Endothelial cell of umbilical vein (primary cell): ENCODE measurements around the gene NGEF. TPM values are rescaled to one million over a fixed set of nuclear protein-coding genes. Genes with fewer than 3 reads are reported as not detected.

Source experiments
- BruUV-seq: library from RNA; stranded (reverse); fragments of 400-500 nt; replicated peaks from 2 replicates; lab custom pipeline; 2021; lab: Mats Ljungman, UMichigan
- CTCF ChIA-PET: fragments of 300-600, 350-600 bp; sonication (Branson Sonifier 250); formaldehyde crosslinking; loops from one replicate; lab custom pipeline; 2021; ENCODE audit warnings: antibody characterized with exemption, inconsistent platforms; lab: Charles Lee
- POLR2A ChIA-PET: fragments of 300-600, 350-600 bp; sonication (Branson Sonifier 250); formaldehyde crosslinking; loops from one replicate; lab custom pipeline; 2021; ENCODE audit warnings: antibody characterized with exemption, inconsistent platforms; lab: Charles Lee
- DNase-seq: peaks from one replicate; pipeline ENCODE4 v3.0.0-alpha.2; 2011; ENCODE audit warnings: low read depth, low spot score
- FAIRE-seq: peaks from 2 replicates; lab custom pipeline; 2011; peaks lifted over from hg19 to GRCh38; lab: Jason Lieb, UNC
- H2AFZ ChIP-seq: 2 replicates; pipeline ENCODE4 v1.6.0; 2012; ENCODE audit warnings: low read depth, low read length, control low read depth, inconsistent platforms
- H3K27ac ChIP-seq: 2 replicates; pipeline ENCODE4 v1.5.1; 2011; ENCODE audit warnings: low read depth, mild to moderate bottlenecking, control low read depth, low read length, moderate library complexity; ENCODE audit not compliant: insufficient read depth
- H3K27me3 ChIP-seq, 2 experiments: 2 replicates each; pipeline versions ENCODE4 v1.6.0 to v1.6.1; 2011; ENCODE audit warnings: low read length in 2 of 2, mixed read lengths in 1 of 2; ENCODE audit not compliant: control insufficient read depth in 2 of 2, insufficient read depth in 2 of 2
- H3K36me3 ChIP-seq, 2 experiments: 2 replicates in 1 of 2; 3 replicates in 1 of 2; pipeline ENCODE4 v1.5.1; 2011; ENCODE audit warnings: low read length in 2 of 2, mild to moderate bottlenecking in 1 of 2, moderate library complexity in 1 of 2; ENCODE audit not compliant: control insufficient read depth in 2 of 2, insufficient read depth in 2 of 2; ENCODE audit errors: extremely low read depth in 1 of 2
- H3K4me1 ChIP-seq: 3 replicates; pipeline ENCODE4 v1.5.1; 2011; ENCODE audit warnings: mild to moderate bottlenecking, low read length; ENCODE audit not compliant: control insufficient read depth, insufficient read depth; ENCODE audit errors: extremely low read depth
- H3K4me2 ChIP-seq: 2 replicates; pipeline ENCODE4 v1.6.1; 2011; ENCODE audit warnings: low read length, control low read depth, mixed read lengths; ENCODE audit not compliant: insufficient read depth
- H3K4me3 ChIP-seq, 3 experiments: fragments of 200-600 bp in 1 of 3; sonication (generic), shearing (Covaris generic) in 1 of 3; replicated peaks in 1 of 3; 2 replicates each; pipeline ENCODE4 v1.5.1; 2011 to 2016; ENCODE audit warnings: control low read depth in 3 of 3, low read length in 3 of 3, mild to moderate bottlenecking in 2 of 3, inconsistent platforms in 1 of 3, low read depth in 1 of 3, moderate library complexity in 1 of 3; ENCODE audit not compliant: insufficient read depth in 1 of 3
- H3K79me2 ChIP-seq: 2 replicates; pipeline ENCODE4 v1.6.0; 2012; ENCODE audit warnings: low read length, inconsistent platforms; ENCODE audit not compliant: control insufficient read depth, insufficient read depth
- H3K9ac ChIP-seq: replicated peaks from 2 replicates; pipeline ENCODE3; 2011; ENCODE audit warnings: low read length, control low read depth; ENCODE audit not compliant: insufficient read depth; ENCODE audit errors: extremely low read depth
- H3K9me1 ChIP-seq: replicated peaks from 3 replicates; pipeline ENCODE4 v1.6.0; 2011; ENCODE audit warnings: mild to moderate bottlenecking, low read length; ENCODE audit not compliant: control insufficient read depth, insufficient read depth; ENCODE audit errors: extremely low read depth
- H3K9me3 ChIP-seq: replicated peaks from 2 replicates; pipeline ENCODE4 v1.5.1; 2012; ENCODE audit warnings: low read length, inconsistent platforms; ENCODE audit not compliant: control insufficient read depth, insufficient read depth
- H4K20me1 ChIP-seq: replicated peaks from 2 replicates; pipeline ENCODE3; 2011; ENCODE audit warnings: mild to moderate bottlenecking, low read length; ENCODE audit not compliant: control insufficient read depth, insufficient read depth; ENCODE audit errors: extremely low read depth
- CTCF ChIP-seq, 2 donors: IDR thresholded peaks; 1 replicate in 1 of 2; 2 replicates in 1 of 2; pipeline ENCODE4 v1.5.1; 2011; ENCODE audit warnings: low read length in 2 of 2, mild to moderate bottlenecking in 2 of 2, moderate library complexity in 2 of 2, control low read depth in 1 of 2, inconsistent platforms in 1 of 2, low read depth in 1 of 2; ENCODE audit not compliant: insufficient read depth in 1 of 2; ENCODE audit errors: extremely low read depth in 1 of 2
- EZH2 ChIP-seq: IDR thresholded peaks from 2 replicates; pipeline ENCODE4 v1.6.1; 2012; ENCODE audit warnings: borderline replicate concordance, low read depth, mild to moderate bottlenecking, moderate library complexity, low read length, inconsistent platforms; ENCODE audit not compliant: severe bottlenecking
- FOS ChIP-seq: IDR thresholded peaks from 2 replicates; pipeline ENCODE4 v1.6.1; 2011; ENCODE audit warnings: mild to moderate bottlenecking, low read length, moderate library complexity, borderline replicate concordance; ENCODE audit not compliant: insufficient read depth
- GATA2 ChIP-seq: IDR thresholded peaks from 2 replicates; pipeline ENCODE4 v1.7.0; 2011; ENCODE audit warnings: low read depth, mild to moderate bottlenecking, moderate library complexity, mixed read lengths, low read length; ENCODE audit not compliant: insufficient read length, insufficient read depth
- JUN ChIP-seq: IDR thresholded peaks from 2 replicates; pipeline ENCODE4 v1.6.1; 2011; ENCODE audit warnings: borderline replicate concordance, low read depth; ENCODE audit not compliant: insufficient read length, insufficient read depth
- MYC ChIP-seq: IDR thresholded peaks from one replicate; pipeline ENCODE4 v1.6.1; 2011; ENCODE audit warnings: mild to moderate bottlenecking, low read depth, low read length
- POLR2A ChIP-seq: IDR thresholded peaks from 2 replicates; pipeline ENCODE4 v1.6.1; 2012; ENCODE audit warnings: low read depth, mild to moderate bottlenecking, control low read depth, low read length
- POLR2AphosphoS5 ChIP-seq: IDR thresholded peaks from 2 replicates; pipeline ENCODE4 v1.6.1; 2012; ENCODE audit warnings: low read depth, mild to moderate bottlenecking, control low read depth, low read length, moderate library complexity; ENCODE audit not compliant: insufficient read depth
- dilution Hi-C: fragments of 300-500 bp; cut with MboI; formaldehyde crosslinking; loops from one replicate; pipeline ENCODE4 v1.15.0; 2019; ENCODE audit warnings: low sequenced_read_pairs; ENCODE audit not compliant: extremely low pct_ligation_motif_present
- intact Hi-C: fragments of 100-400 bp; cut with micrococcal nuclease; formaldehyde crosslinking; loops from one replicate; pipeline ENCODE4 v1.10.0; 2022
- polyA plus RNA-seq, 4 experiments: library from polyadenylated mRNA; depleted of rRNA in 3 of 4; stranded (reverse) in 3 of 4; unstranded in 1 of 4; fragments of >200 nt; gene quantifications; 2 replicates each; pipeline versions ENCODE4 v1.2.1 to v1.2.3, GENCODE V29; 2011 to 2012; ENCODE audit warnings: missing spikeins in 1 of 4
- total RNA-seq: library from RNA; stranded (reverse); gene quantifications from 2 replicates; pipeline ENCODE4 v1.2.3, GENCODE V29; 2021
- TF ChIP-seq, protein P1 (sequence below): IDR thresholded peaks from 2 replicates; pipeline ENCODE4 v1.6.1; 2011; ENCODE audit not compliant: insufficient read depth, insufficient read length

Gene NGEF
- total and polyA plus RNA-seq, 2 donors (not counting 3 experiments of a cell fraction or from before 2014, with no cell fraction given), result 0.22 to 0.41 TPM

DNA sequence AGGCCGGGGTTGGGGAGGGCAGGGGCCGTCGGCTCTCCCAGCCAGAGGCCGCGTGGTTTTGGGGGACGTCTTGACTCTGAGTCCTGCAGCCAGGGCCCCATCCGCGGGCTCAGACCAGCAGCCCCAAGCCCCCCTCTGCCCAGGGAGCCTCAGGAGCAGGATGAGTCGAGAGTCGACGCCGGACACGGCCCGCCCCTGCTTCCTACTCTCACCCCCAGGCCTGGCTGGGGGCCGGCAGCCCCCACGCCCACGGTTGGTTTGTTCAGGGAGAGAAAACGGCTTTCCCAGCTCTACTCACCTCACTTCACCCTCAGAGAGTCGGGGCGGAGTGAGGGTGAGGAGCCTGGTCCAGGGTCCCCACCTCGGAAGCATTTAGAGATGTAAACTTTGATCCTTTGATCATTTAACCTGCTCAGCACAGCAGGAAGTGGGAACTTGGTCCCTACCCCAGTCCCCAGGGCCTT, 136.0 kb downstream of the NGEF start:
- no peaks in the 10 kb centered on the region for H3K36me3 ChIP-seq
- TF ChIP-seq MYC, result no peak
- TF ChIP-seq GATA2, result no peak
- TF ChIP-seq POLR2A, result no peak
- TF ChIP-seq, protein P1, sequence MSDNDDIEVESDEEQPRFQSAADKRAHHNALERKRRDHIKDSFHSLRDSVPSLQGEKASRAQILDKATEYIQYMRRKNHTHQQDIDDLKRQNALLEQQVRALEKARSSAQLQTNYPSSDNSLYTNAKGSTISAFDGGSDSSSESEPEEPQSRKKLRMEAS, result no peak
- no peak for TF ChIP-seq CTCF (IDR thresholded peaks at IDR 0.05; ENCODE audit: extremely low read depth in 1 of 2, insufficient read depth in 1 of 2, low read depth in 1 of 2, low read length in 2 of 2)
- TF ChIP-seq JUN, result no peak
- TF ChIP-seq FOS, result no peak
- no peak for TF ChIP-seq EZH2
- TF ChIP-seq POLR2AphosphoS5, result no peak
- no peaks in the 10 kb centered on the region for H3K79me2 ChIP-seq
- H3K4me3 ChIP-seq, result no peak overlapping the region
- intact Hi-C loops (no loop called here), dilution Hi-C loops (no loop called here)
- DNase-seq (no peak), FAIRE-seq (no peak)
- BruUV-seq, result no TSS peak
- H3K9me3 ChIP-seq, result no peaks in the 10 kb centered on the region
- no peaks in the 10 kb centered on the region for H4K20me1 ChIP-seq
- no peaks in the 10 kb centered on the region for H3K27me3 ChIP-seq
- H3K4me2 ChIP-seq, result peak overlapping the region; percentile 57
- ChIA-PET CTCF (interaction anchor here (1.0 kb wide), 1 partner anchor 152 kb away, joined by 4 read pairs; no protein-coding TSS in a partner anchor), POLR2A (no interaction called here)
- H2AFZ ChIP-seq, result peak overlapping the region; percentile 66
- H3K9me1 ChIP-seq, result no peaks in the 10 kb centered on the region
- no peak overlapping the region for H3K9ac ChIP-seq
- no peak overlapping the region for H3K27ac ChIP-seq
- no peaks in the 10 kb centered on the region for H3K4me1 ChIP-seq
